CD4-positive, alpha-beta memory T cell (primary cell): ENCODE results near the gene ZNF146. TPM values are rescaled to one million over a fixed set of nuclear protein-coding genes. Genes with fewer than 3 reads are reported as not detected.

Experiments used
- CTCF ChIA-PET: fragments of 350-600 bp; sonication (Branson Sonifier 250); formaldehyde crosslinking; loops from one replicate; lab custom pipeline; 2021; ENCODE audit warnings: inconsistent platforms; ENCODE audit not compliant: partially characterized antibody; lab: Charles Lee
- POLR2A ChIA-PET: fragments of 350-600 bp; sonication (Branson Sonifier 250); formaldehyde crosslinking; loops from one replicate; lab custom pipeline; 2021; ENCODE audit not compliant: partially characterized antibody; lab: Charles Lee
- DNase-seq, 5 donors: peaks; one replicate each; pipeline versions ENCODE4 v3.0.0 to v3.0.0-alpha.2; 2020 to 2022; ENCODE audit warnings: mixed read lengths in 1 of 5
- H3K27ac ChIP-seq: one replicate; pipeline ENCODE4 v1.7.0; 2013; ENCODE audit warnings: low read depth, low read length
- H3K27me3 ChIP-seq: 2 replicates; pipeline ENCODE4 v1.7.0; 2013; ENCODE audit warnings: mild to moderate bottlenecking, low read length, moderate library complexity; ENCODE audit not compliant: insufficient read depth
- H3K36me3 ChIP-seq: 2 replicates; pipeline ENCODE4 v1.7.0; 2013; ENCODE audit warnings: mild to moderate bottlenecking, low read length, moderate library complexity; ENCODE audit not compliant: insufficient read depth
- H3K4me1 ChIP-seq: 2 replicates; pipeline ENCODE4 v1.7.0; 2013; ENCODE audit warnings: mild to moderate bottlenecking, low read length, moderate library complexity; ENCODE audit not compliant: insufficient read depth
- H3K4me3 ChIP-seq, 2 donors: one replicate each; pipeline ENCODE4 v1.7.0; 2013; ENCODE audit warnings: low read length in 2 of 2, mild to moderate bottlenecking in 1 of 2
- H3K9me3 ChIP-seq, 2 donors: one replicate each; pipeline ENCODE4 v1.7.0; 2013; ENCODE audit warnings: low read length in 2 of 2, control low read depth in 1 of 2; ENCODE audit not compliant: control insufficient read depth in 1 of 2
- H3K27ac Mint-ChIP-seq, 7 donors: one replicate each; pipeline ENCODE4 v1.8.0; 2020 to 2021; ENCODE audit warnings: mixed read lengths in 7 of 7, mild to moderate bottlenecking in 6 of 7, inconsistent platforms in 3 of 7, moderate library complexity in 3 of 7
- H3K27me3 Mint-ChIP-seq, 2 donors: one replicate each; pipeline ENCODE4 v1.8.0; 2020 to 2021; ENCODE audit warnings: mixed read lengths in 2 of 2
- H3K36me3 Mint-ChIP-seq, 2 donors: one replicate each; pipeline ENCODE4 v1.8.0; 2020 to 2021; ENCODE audit warnings: mixed read lengths in 2 of 2, inconsistent platforms in 1 of 2, mild to moderate bottlenecking in 1 of 2
- H3K4me1 Mint-ChIP-seq, 4 donors: one replicate each; pipeline ENCODE4 v1.8.0; 2020 to 2021; ENCODE audit warnings: mixed read lengths in 4 of 4, mild to moderate bottlenecking in 1 of 4
- H3K4me3 Mint-ChIP-seq, 8 donors: one replicate each; pipeline ENCODE4 v1.8.0; 2020 to 2021; ENCODE audit warnings: mixed read lengths in 8 of 8, mild to moderate bottlenecking in 7 of 8, moderate library complexity in 6 of 8, inconsistent platforms in 3 of 8
- H3K9me3 Mint-ChIP-seq, 8 donors: one replicate each; pipeline ENCODE4 v1.8.0; 2020 to 2021; ENCODE audit warnings: mixed read lengths in 8 of 8, mild to moderate bottlenecking in 5 of 8, inconsistent platforms in 3 of 8, moderate library complexity in 1 of 8
- intact Hi-C: fragments of 100-400 bp; cut with micrococcal nuclease; formaldehyde crosslinking; loops from one replicate; pipeline ENCODE4 v1.15.1; 2023
- polyA plus RNA-seq, 2 donors: library from polyadenylated mRNA; unstranded; fragments of 300-500 nt; fragmentation: Illumina TruSeq; gene quantifications; one replicate each; pipeline ENCODE4 v1.2.3, GENCODE V29; 2021
- total RNA-seq, 2 experiments: library from RNA; stranded (reverse); gene quantifications; one replicate each; pipeline ENCODE4 v1.2.3, GENCODE V29; 2021

Gene ZNF146
- total and polyA plus RNA-seq, 4 experiments from 2014 or later: 39.1 to 84.9 (median 75.3) TPM

DNA sequence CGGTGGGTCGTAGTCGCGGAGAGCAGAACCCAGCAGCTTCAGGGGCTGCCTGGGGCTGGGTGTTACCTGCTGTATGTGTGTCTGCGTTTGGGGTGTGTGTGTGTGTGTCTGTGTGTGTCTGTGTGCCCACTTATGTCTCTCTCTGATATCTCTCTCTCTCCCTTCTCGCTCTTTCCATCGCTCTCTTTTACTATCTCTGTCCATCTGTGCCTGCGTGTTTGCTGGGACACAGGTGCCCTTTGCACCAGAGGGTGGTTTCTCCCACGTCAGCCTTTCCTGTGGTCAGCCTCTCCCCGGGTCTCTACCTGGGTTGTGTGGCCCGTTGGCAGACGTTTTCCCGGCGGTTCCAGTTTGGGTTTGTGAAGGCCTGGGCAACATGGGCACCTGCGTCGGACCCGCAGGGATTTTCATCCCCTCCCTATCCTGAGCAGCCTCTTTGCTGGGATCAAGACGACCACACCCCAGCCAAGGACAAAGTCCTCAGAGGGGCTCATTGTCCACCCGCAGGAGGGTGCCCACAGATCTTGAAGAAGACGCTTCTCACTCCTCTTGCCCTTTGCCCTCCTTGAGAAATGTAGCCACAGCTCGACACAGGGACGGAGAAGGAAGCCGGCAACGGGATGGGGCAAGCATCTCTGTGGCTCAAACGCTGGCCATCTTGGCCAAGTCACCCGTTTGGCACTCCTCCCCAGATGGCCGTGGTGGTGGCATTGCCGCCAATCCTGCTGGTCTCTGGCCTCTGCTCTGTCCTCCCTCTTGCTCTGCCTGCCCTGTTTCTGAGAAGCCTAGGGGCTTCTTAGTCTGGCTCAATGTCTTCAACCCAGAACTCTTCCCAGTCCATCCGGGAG lies 43.3 kb downstream of the ZNF146 start:
- Histone ChIP-seq H3K4me3 (no peak overlapping the region), H3K27ac (no peak overlapping the region), H3K9me3 (no peaks in the 10 kb centered on the region), H3K36me3 (no peaks in the 10 kb centered on the region), H3K4me1 (no peaks in the 10 kb centered on the region), H3K27me3 (no peaks in the 10 kb centered on the region)
- no peak for DNase-seq
- Mint-ChIP-seq H3K27ac (no peak overlapping the region), H3K4me3 (peak overlapping the region in 2 of 8 donors; percentile 39 to 41), H3K36me3 (peaks cover 2 to 8% of the 10 kb centered on the region in 2 donors), H3K4me1 (no peaks in the 10 kb centered on the region), H3K27me3 (peaks cover 0 to 1% of the 10 kb centered on the region in 2 donors), H3K9me3 (peaks cover 2 to 47% (median 38%) of the 10 kb centered on the region in 8 donors)
- CTCF ChIA-PET: no interaction called here
- intact Hi-C loops: no loop called here
- POLR2A ChIA-PET: no interaction called here

- no peak overlapping the region for H3K27ac Mint-ChIP-seq
- CTCF ChIA-PET: no interaction called here
- Histone ChIP-seq H3K27ac (no peak overlapping the region), H3K36me3 (no peaks in the 10 kb centered on the region), H3K27me3 (no peaks in the 10 kb centered on the region), H3K9me3 (no peaks in the 10 kb centered on the region), H3K4me1 (no peaks in the 10 kb centered on the region), H3K4me3 (no peak overlapping the region)
- H3K4me1 Mint-ChIP-seq: peaks cover 0 to 1% (median 0%) of the 10 kb centered on the region in 4 donors
- peaks cover 0 to 1% of the 10 kb centered on the region in 2 donors for H3K27me3 Mint-ChIP-seq
- DNase-seq: no peak
- H3K9me3 Mint-ChIP-seq: peaks cover under 1 to 48% (median 39%) of the 10 kb centered on the region in 8 donors
- peaks cover 2 to 8% of the 10 kb centered on the region in 2 donors for H3K36me3 Mint-ChIP-seq
- POLR2A ChIA-PET: no interaction called here
- no peak overlapping the region for H3K4me3 Mint-ChIP-seq
- intact Hi-C loops: no loop called here
Measured at GRCh38 chr19:36259211-36259610, 44.3 kb downstream of the ZNF146 start.

GRCh38 chr19:36265064-36265463 lies 50.2 kb downstream of the ZNF146 start:
- peaks cover 6 to 43% (median 30%) of the 10 kb centered on the region in 8 donors for H3K9me3 Mint-ChIP-seq
- Histone ChIP-seq H3K27me3 (no peaks in the 10 kb centered on the region), H3K27ac (no peak overlapping the region), H3K9me3 (no peaks in the 10 kb centered on the region), H3K4me1 (no peaks in the 10 kb centered on the region), H3K4me3 (no peak overlapping the region), H3K36me3 (no peaks in the 10 kb centered on the region)
- no peaks in the 10 kb centered on the region for H3K27me3 Mint-ChIP-seq
- CTCF ChIA-PET: no interaction called here
- no peak for DNase-seq
- peaks cover 3 to 7% of the 10 kb centered on the region in 2 donors for H3K36me3 Mint-ChIP-seq
- POLR2A ChIA-PET: no interaction called here
- intact Hi-C loops: no loop called here
- H3K4me3 Mint-ChIP-seq: no peak overlapping the region
- H3K27ac Mint-ChIP-seq: no peak overlapping the region
- H3K4me1 Mint-ChIP-seq: peaks cover 0 to 5% (median 0%) of the 10 kb centered on the region in 4 donors

DNA sequence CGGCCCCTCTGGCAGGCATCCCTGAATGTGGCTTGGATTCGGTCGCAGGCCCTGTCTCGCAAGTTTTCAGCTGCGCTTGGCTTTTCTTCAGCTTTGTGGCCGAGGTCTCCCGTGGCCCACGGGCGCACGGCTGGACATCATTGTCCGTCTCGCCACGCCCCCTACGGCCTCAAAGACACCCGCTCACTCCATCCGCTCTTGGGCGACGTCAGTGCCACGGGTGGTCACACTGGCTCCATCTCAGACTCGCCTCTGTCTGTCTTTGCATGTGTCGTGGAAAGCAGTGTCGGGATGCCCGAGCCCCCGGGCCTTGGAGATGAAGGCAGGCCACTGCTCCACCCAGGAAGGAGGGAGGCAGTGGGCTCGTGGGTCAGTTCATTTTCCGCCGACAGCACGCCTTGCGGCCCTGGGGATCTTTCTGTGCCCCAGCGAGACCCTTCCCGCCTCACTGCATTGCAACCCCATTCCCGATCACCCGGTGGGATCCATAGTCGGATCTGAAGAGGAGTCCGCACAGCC lies 51.0 kb downstream of the ZNF146 start:
- Mint-ChIP-seq H3K36me3 (peaks cover 3 to 7% of the 10 kb centered on the region in 2 donors), H3K27ac (no peak overlapping the region), H3K27me3 (no peaks in the 10 kb centered on the region), H3K9me3 (peaks cover 6 to 43% (median 30%) of the 10 kb centered on the region in 8 donors), H3K4me3 (no peak overlapping the region), H3K4me1 (peaks cover 0 to 5% (median 0%) of the 10 kb centered on the region in 4 donors)
- Histone ChIP-seq H3K27ac (no peak overlapping the region), H3K9me3 (no peaks in the 10 kb centered on the region), H3K36me3 (no peaks in the 10 kb centered on the region), H3K27me3 (no peaks in the 10 kb centered on the region), H3K4me1 (no peaks in the 10 kb centered on the region), H3K4me3 (no peak overlapping the region)
- ChIA-PET POLR2A (no interaction called here), CTCF (interaction anchor here (0.6 kb wide), 1 partner anchor 1391 kb away, joined by 3 read pairs; no protein-coding TSS in a partner anchor)
- DNase-seq: no peak
- intact Hi-C loops: no loop called here

DNA sequence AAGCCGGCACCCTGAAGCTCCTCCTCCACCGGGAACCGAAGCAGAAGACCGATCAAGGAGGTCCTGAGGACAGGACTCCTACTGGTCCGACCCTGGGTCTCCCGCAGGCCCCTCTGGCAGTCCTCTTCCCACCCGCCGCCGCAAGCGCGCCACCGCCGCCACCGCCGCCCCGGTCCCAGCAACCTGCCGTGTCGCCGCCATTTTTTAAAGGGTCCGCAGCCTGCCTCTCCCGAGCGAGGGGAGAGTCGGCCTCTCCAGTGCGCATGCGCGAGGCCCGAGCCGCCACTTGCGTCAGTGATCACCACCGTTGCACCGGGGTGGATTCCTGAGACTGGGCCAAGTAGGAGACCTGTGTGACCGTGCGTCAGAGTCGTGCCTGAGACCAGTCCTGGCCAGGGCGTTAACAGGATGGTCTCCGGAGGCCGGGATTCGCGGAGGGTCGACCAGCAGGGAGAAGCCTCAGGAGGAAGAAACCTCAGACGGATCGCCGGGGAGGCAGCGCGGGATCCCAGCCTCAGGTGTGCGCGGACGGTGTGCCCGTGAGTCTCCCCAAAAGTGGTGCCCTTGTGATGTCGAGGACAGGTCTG lies 51.6 kb downstream of the ZNF146 start:
- Histone ChIP-seq H3K9me3 (no peaks in the 10 kb centered on the region), H3K4me3 (no peak overlapping the region), H3K36me3 (no peaks in the 10 kb centered on the region), H3K27me3 (no peaks in the 10 kb centered on the region), H3K4me1 (no peaks in the 10 kb centered on the region), H3K27ac (no peak overlapping the region)
- ChIA-PET CTCF (interaction anchor here (0.6 kb wide), 1 partner anchor 1391 kb away, joined by 3 read pairs; no protein-coding TSS in a partner anchor), POLR2A (no interaction called here)
- Mint-ChIP-seq H3K36me3 (peaks cover 3 to 7% of the 10 kb centered on the region in 2 donors), H3K27ac (no peak overlapping the region), H3K27me3 (no peaks in the 10 kb centered on the region), H3K9me3 (peaks cover 6 to 43% (median 30%) of the 10 kb centered on the region in 8 donors), H3K4me3 (no peak overlapping the region), H3K4me1 (peaks cover 0 to 5% (median 0%) of the 10 kb centered on the region in 4 donors)
- intact Hi-C loops: no loop called here
- DNase-seq: no peak

DNA sequence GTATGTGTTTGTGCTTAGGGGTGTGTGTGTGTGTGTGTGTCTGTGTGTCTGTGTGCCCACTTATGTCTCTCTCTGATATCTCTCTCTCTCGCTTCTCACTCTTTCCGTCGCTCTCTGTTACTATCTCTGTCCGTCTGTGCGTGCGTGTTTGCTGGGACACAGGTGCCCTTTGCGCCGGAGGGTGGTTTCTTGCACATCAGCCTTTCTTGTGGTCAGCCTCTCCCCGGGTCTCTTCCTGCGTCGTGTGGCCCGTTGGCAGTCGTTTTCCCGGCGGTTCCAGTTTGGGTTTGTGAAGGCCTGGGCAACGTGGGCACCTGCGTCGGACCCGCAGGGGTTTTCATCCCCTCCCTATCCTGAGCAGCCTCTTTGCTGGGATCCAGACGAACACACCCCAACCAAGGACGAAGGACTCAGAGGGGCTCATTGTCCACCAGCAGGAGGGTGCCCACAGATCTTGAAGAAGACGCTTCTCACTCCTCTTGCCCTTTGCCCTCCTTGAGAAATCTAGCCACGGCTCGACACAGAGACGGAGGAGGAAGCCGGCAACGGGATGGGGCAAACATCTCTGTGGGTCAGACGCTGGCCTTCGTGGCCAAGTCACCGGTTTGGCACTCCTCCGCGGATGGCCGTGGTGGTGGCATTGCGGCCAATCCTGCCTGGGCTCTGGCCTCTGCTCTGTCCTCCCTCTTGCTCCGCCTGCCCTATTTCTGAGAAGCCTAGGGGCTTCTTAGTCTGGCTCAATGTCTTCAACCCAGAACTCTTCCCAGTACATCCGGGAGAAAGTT lies 52.3 kb downstream of the ZNF146 start:
- H3K9me3 Mint-ChIP-seq: peaks cover 6 to 43% (median 30%) of the 10 kb centered on the region in 8 donors
- intact Hi-C loops: no loop called here
- POLR2A ChIA-PET: no interaction called here
- no peak overlapping the region for H3K27ac Mint-ChIP-seq
- no peak for DNase-seq
- no peaks in the 10 kb centered on the region for H3K36me3 ChIP-seq
- H3K36me3 Mint-ChIP-seq: peaks cover 3 to 7% of the 10 kb centered on the region in 2 donors
- no peaks in the 10 kb centered on the region for H3K4me1 ChIP-seq
- no peak overlapping the region for H3K4me3 Mint-ChIP-seq
- no peak overlapping the region for H3K27ac ChIP-seq
- H3K27me3 ChIP-seq: no peaks in the 10 kb centered on the region
- no peaks in the 10 kb centered on the region for H3K9me3 ChIP-seq
- CTCF ChIA-PET: no interaction called here
- H3K4me1 Mint-ChIP-seq: peaks cover 0 to 5% (median 0%) of the 10 kb centered on the region in 4 donors
- H3K27me3 Mint-ChIP-seq: no peaks in the 10 kb centered on the region
- H3K4me3 ChIP-seq: no peak overlapping the region
